Activated naive CD8-positive, alpha-beta T cell (primary cell): ENCODE results near the gene RSL1D1.
"Not testable (repeated sequence)": the region's sequence is repeated elsewhere in the genome, so short reads cannot be mapped to it uniquely, and the experiment has no call there.

Source experiments
- H3K27ac Mint-ChIP-seq: one replicate; pipeline ENCODE4 v1.8.0; 2021; ENCODE audit warnings: mixed read lengths
- H3K27me3 Mint-ChIP-seq: one replicate; pipeline ENCODE4 v1.8.0; 2021; ENCODE audit warnings: mixed read lengths
- H3K36me3 Mint-ChIP-seq: one replicate; pipeline ENCODE4 v1.8.0; 2021; ENCODE audit warnings: mixed read lengths
- H3K4me1 Mint-ChIP-seq: one replicate; pipeline ENCODE4 v1.8.0; 2021; ENCODE audit warnings: low read depth, mixed read lengths
- H3K4me3 Mint-ChIP-seq: one replicate; pipeline ENCODE4 v1.8.0; 2021; ENCODE audit warnings: mild to moderate bottlenecking, mixed read lengths
- H3K9me3 Mint-ChIP-seq: one replicate; pipeline ENCODE4 v1.8.0; 2021; ENCODE audit warnings: low read depth, mixed read lengths

RSL1D1 gene

DNA sequence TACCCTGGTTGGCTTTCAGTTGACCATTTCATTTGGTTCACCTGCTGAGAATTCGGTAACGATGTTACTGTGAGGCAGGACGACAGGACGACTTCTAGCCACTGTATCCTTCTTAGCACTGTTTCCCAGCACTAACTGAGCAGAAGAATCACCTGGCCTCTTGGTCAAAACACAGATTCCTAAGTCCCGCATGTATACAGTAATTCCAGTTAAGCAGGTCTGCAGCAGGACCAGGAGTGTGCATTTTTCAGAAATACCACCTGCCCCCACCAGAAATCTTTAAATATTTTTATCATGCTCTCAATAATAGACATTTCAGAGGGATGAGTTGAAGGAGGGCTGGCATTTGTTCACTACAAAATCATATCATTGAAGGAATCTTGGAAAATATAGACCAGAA, 22.6 kb downstream of the RSL1D1 start:
- H3K27ac Mint-ChIP-seq: no peak overlapping the region
- H3K4me1 Mint-ChIP-seq: no peaks in the 10 kb centered on the region
- H3K4me3 Mint-ChIP-seq: no peak overlapping the region
- no peaks in the 10 kb centered on the region for H3K36me3 Mint-ChIP-seq
- H3K27me3 Mint-ChIP-seq: no peaks in the 10 kb centered on the region
- no peaks in the 10 kb centered on the region for H3K9me3 Mint-ChIP-seq

DNA sequence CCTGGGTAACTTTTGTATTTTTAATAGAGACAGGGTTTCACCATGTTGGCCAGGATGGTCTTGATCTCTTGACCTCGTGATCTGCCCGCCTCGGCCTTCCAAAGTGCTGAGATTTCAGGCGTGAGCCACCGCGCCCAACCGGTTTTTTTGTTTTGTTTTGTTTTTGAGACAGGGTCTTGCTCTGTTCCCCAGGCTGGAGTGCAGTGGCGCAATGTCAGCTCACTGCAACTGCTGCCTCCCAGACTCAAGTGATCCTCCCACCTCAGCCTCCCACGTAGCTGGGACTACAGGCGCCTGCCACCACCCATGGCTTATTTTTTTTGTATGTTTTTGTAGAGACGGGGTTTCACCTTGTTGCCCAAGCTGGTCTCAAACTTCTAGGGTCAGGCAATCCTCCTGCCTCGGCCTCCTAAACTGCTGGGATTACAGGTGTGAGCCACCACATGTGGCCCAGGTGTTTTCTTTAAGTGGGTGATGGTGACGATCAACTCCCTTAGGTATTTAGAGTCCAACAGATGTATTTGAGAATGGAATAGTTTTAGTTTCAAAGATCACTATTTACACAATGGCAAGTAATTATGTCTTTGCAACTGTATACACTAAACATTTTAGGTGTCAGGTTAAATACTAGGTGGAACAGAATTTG, 25.7 kb downstream of the RSL1D1 start:
- not testable (repeated sequence) for H3K27ac Mint-ChIP-seq, H3K27me3 Mint-ChIP-seq, H3K4me1 Mint-ChIP-seq, H3K36me3 Mint-ChIP-seq, H3K4me3 Mint-ChIP-seq, H3K9me3 Mint-ChIP-seq

DNA sequence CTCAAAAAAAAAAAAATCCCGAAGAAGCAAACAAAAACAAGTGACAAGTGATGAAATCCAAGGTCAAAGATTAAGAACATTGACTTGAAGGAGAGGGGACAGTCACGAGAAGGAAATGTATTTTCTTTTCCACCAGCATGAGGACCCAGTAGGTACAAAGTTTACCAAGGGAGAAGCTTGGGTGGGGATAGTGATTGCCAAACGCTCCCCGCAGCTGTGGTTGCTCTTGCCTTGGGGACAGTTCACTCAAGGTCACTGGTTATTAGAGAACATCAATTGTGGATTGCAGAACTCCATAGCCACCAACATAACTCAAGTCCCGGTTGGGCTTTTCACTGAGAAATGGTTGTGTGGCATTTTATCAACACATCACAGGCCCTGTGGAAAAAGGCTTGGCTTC, 27.0 kb downstream of the RSL1D1 start:
- Mint-ChIP-seq H3K9me3 (no peaks in the 10 kb centered on the region), H3K27me3 (no peaks in the 10 kb centered on the region), H3K27ac (no peak overlapping the region)

DNA sequence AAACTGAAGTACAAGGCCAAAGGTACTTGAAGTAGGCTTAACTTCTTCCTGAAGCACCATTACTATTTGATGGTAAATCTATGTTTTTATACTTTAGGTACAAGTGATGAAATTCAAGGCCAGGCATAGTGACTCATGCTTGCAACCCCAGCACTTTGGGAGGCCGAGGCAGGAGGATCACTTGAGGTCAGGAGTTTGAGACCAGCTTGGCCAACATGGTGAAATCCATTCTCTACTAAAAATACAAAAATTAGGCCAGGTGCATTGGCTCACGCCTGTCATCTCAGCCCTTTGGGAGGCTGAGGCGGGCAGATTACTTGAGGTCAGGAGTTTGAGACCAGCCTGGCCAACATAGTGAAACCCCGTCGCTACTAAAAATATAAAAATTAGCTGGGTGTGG, 27.7 kb downstream of the RSL1D1 start:
- not testable (repeated sequence) for H3K36me3 Mint-ChIP-seq, H3K4me1 Mint-ChIP-seq, H3K27ac Mint-ChIP-seq, H3K9me3 Mint-ChIP-seq, H3K4me3 Mint-ChIP-seq, H3K27me3 Mint-ChIP-seq

More for the DNA sequence above, 27.0 kb downstream of the RSL1D1 start:
- Mint-ChIP-seq H3K4me1 (no peaks in the 10 kb centered on the region), H3K4me3 (no peak overlapping the region), H3K36me3 (no peaks in the 10 kb centered on the region)

DNA sequence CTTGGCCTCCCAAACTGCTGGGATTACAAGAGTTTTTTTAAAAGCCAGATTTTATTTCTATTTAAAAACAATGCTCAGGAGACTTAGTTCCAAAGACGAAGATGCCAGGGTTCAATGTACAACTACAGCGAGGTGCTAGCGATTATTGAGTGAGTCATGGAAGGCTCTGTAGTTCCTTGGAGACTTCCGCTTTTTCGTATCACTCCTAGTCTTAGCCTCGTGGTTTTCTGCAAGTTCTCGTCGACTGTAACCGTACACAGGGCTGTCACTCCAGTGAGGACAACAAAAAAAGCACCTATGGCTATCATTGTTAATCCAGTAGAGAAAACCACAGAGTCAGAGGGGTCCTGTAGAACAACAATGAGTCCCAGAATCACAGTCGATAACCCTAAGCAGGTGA, 31.5 kb downstream of the RSL1D1 start:
- Mint-ChIP-seq H3K27ac (no peak overlapping the region), H3K4me3 (no peak overlapping the region), H3K9me3 (no peaks in the 10 kb centered on the region), H3K36me3 (no peaks in the 10 kb centered on the region), H3K4me1 (no peaks in the 10 kb centered on the region), H3K27me3 (no peaks in the 10 kb centered on the region)

DNA sequence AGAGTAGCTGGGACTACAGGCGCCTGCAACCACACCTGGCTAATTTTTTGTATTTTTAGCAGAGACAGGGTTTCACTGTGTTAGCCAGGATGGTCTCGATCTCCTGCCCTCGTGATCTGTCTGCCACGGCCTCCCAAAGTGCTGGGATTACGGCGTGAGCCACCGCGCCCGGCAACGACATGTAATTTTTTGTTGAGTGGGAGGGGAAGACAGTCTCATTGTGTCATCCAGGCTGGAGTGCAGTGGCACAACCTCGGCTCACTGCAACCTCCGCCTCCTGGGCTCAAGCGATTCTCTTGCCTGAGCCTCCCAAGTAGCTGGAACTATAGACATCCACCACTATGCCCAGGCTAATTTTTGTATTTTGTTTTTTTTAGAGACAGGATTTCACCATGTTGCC, 32.4 kb downstream of the RSL1D1 start:
- H3K9me3 Mint-ChIP-seq, H3K27me3 Mint-ChIP-seq, H3K36me3 Mint-ChIP-seq, H3K4me3 Mint-ChIP-seq, H3K27ac Mint-ChIP-seq, H3K4me1 Mint-ChIP-seq: not testable (repeated sequence)

DNA sequence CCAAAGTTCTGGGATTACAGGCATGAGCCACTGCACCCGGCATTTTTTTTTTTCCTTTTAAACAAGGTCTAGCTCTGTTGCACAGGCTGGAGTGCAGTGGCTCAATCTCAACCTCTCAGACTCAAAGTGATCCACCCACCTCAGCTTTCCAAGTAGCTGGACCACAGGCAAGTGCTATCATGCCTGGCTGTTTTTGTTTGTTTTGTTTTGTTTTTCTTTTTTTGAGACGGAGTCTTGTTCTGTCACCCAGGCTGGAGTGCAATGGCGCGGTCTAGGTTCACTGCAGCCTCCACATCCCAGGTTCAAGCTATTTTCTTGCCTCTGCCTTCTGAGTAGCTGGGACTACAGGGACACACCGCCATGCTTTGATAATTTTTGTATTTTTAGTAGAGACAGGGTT, 35.2 kb downstream of the RSL1D1 start:
- no peaks in the 10 kb centered on the region for H3K36me3 Mint-ChIP-seq
- no peaks in the 10 kb centered on the region for H3K9me3 Mint-ChIP-seq
- no peak overlapping the region for H3K4me3 Mint-ChIP-seq
- H3K27ac Mint-ChIP-seq: no peak overlapping the region
- peaks cover 4% of the 10 kb centered on the region for H3K4me1 Mint-ChIP-seq
- H3K27me3 Mint-ChIP-seq: no peaks in the 10 kb centered on the region

DNA sequence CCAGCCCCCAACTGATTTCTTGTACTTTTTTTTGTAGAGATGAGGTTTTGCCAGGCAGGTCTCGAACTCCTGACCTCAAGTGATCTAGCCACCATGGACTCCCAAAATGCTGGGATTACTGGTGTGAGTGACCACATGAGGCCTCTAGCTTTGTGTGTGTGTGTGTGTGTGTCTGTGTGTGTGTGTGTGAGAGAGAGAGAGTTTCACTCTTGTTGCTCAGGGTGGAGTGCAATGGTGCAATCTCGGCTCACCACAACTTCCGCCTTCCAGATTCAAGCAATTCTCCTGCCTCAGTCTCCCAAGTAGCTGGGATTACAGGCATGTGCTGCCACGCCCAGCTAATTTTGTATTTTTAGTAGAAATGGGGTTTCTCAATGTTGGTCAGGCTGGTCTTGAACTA, 36.5 kb downstream of the RSL1D1 start:
- H3K27ac Mint-ChIP-seq, H3K4me3 Mint-ChIP-seq, H3K9me3 Mint-ChIP-seq, H3K36me3 Mint-ChIP-seq, H3K27me3 Mint-ChIP-seq: not testable (repeated sequence)
- peaks cover 12% of the 10 kb centered on the region for H3K4me1 Mint-ChIP-seq

DNA sequence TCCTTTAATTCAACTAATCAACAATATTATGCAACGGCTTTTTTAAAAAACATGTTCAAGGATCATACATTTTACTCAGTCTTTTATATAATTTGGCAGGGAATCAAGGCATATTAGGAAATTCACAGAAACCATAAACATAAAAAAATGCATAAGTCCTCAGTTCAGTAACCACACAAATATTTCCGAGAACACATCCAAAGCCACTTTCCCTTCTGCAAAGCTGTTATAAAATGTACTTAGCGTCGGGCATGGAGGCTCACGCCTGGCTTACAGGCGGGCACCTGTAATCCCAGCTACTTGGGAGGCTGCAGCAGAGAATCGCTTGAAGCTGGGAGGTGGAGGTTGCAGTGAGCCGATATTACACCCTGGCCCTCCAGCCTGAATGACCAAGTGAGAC, 44.6 kb downstream of the RSL1D1 start:
- H3K4me3 Mint-ChIP-seq: no peak overlapping the region
- no peaks in the 10 kb centered on the region for H3K9me3 Mint-ChIP-seq
- peaks cover 11% of the 10 kb centered on the region for H3K4me1 Mint-ChIP-seq
- no peaks in the 10 kb centered on the region for H3K27me3 Mint-ChIP-seq
- no peaks in the 10 kb centered on the region for H3K36me3 Mint-ChIP-seq
- H3K27ac Mint-ChIP-seq: no peak overlapping the region

DNA sequence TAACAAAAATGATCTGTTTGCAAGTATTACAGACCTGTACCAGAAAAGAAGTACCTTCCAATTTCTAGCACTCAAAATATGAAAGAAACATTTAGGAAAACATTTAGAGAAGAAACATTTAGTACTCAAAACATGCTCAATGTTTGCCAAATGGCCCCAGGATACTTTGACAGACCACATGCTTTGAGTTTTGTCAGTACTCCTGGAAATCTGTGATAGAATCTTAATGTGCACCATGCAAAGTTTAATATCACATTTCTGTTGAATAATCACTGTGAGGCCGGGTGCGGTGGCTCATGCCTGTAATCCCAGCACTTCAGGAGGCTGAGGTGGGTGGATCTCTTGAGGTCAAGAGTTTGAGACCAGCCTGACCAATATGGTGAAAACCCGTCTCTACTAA, 45.8 kb downstream of the RSL1D1 start:
- Mint-ChIP-seq H3K9me3 (no peaks in the 10 kb centered on the region), H3K27me3 (no peaks in the 10 kb centered on the region), H3K36me3 (no peaks in the 10 kb centered on the region)

DNA sequence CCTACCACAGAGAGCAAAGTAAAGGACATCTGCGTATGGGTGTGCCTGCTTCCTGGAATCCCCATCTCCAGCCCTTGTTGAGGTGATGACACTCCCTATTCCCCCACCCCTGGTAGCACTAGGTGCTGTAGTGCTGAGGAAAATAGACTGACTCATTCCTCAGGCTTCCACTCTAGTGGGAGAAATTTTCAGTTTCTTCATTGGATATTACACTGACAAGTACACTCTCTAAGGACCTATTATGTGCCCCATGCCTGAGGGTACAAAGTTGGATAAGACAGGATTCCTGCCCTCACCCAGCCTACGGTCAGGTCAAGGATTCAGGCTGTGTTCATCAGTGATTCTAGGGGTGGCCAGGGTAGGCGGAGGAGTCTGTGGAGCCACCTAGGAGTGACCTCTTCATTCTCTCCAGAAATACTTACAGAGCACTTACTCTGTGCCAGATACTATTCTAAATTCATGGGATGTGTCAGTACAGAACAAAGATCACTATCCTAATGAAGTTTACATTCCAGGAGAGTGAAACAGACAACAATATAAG, 49.8 kb downstream of the RSL1D1 start:
- H3K27me3 Mint-ChIP-seq: no peaks in the 10 kb centered on the region
- H3K4me3 Mint-ChIP-seq: no peak overlapping the region
- no peaks in the 10 kb centered on the region for H3K36me3 Mint-ChIP-seq
- peak overlapping the region; percentile 3 for H3K27ac Mint-ChIP-seq
- no peaks in the 10 kb centered on the region for H3K9me3 Mint-ChIP-seq
- H3K4me1 Mint-ChIP-seq: peaks cover 36% of the 10 kb centered on the region

More for the DNA sequence above, 45.8 kb downstream of the RSL1D1 start:
- H3K27ac Mint-ChIP-seq: no peak overlapping the region
- no peak overlapping the region for H3K4me3 Mint-ChIP-seq
- peaks cover 16% of the 10 kb centered on the region for H3K4me1 Mint-ChIP-seq

DNA sequence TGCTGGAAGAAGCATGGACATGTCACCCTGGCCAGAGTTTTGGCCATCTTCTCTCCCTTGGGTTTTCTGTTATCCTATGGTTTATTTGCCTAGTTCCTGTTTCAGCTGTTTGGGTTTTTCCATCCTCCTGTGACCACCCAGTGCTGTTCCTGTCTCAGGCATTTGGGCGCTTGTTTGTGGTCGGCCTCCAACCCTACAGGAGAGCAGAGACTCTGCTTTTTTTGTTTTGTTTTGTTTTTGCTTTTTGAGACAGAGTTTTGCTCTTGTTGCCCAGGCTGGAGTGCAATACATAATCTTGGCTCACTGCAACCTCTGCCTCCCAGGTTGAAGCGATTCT, 51.0 kb downstream of the RSL1D1 start:
- Mint-ChIP-seq H3K36me3 (no peaks in the 10 kb centered on the region), H3K27ac (peak overlapping the region; percentile 54), H3K9me3 (no peaks in the 10 kb centered on the region), H3K4me1 (peaks cover 44% of the 10 kb centered on the region), H3K27me3 (no peaks in the 10 kb centered on the region), H3K4me3 (peak overlapping the region; percentile 94)

DNA sequence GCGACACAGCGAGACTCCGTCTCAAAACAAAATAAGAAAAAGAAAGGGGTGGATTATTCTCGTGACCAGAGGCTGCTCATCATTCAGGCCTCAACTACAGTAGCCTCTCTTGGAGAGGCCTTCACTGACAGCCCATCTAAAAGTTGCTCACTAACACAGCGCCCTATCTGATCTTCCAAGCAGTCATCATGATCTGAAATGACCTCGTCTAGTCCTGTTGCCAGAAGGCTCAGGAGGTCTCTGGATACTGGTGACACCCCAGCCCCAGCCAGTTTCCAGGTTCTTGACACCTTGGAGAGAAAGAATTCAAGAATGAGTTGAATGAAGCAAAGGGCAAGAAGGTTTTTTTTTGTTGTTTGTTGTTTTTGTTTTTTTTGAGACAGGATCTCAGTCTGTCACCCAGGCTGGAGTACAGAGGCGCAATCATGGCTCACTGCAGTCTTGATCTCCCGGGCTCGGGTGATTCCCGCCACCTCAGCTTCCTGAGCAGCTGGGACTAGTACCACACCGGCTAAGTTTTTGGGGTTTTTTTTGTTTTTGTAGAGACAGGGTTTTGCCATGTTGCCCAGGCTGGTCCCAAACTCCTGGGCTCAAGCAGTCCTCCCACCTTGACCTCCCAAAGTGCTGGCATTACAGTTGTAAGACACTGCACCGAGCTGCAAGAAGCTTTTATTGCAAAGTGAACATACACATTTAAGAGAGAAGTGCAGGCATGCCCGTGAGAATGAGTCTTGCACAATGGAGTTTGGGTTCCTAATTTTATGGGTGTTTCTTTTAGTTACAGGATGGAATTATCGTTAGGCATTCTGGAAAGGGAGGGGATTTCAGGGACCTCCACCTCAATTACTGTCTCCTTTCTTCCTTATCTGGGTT, 51.6 kb downstream of the RSL1D1 start:
- Mint-ChIP-seq H3K27ac (peak overlapping the region; percentile 54), H3K9me3 (no peaks in the 10 kb centered on the region), H3K4me3 (peak overlapping the region; percentile 94), H3K4me1 (peaks cover 49% of the 10 kb centered on the region), H3K36me3 (no peaks in the 10 kb centered on the region), H3K27me3 (no peaks in the 10 kb centered on the region)

DNA sequence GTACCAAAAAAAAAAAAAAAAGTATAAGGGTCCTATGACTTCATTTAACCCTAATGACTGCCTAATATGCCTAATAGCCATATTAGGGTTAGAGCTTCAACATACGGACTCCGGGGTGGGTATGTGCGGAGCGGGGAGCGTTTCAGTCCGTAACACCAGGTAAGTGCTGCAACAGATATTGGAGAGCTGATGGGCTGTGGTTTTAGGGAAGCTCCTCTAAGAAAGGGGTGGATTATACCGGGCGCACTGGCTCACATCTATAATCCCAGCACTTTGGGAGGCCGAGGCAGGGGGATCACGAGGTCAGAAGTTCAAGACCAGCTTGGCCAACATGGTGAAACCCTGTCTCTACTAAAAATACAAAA, 52.3 kb downstream of the RSL1D1 start:
- peak overlapping the region; percentile 94 for H3K4me3 Mint-ChIP-seq
- H3K9me3 Mint-ChIP-seq: no peaks in the 10 kb centered on the region
- peaks cover 57% of the 10 kb centered on the region for H3K4me1 Mint-ChIP-seq
- H3K27me3 Mint-ChIP-seq: no peaks in the 10 kb centered on the region
- H3K27ac Mint-ChIP-seq: peak overlapping the region; percentile 94
- no peaks in the 10 kb centered on the region for H3K36me3 Mint-ChIP-seq

DNA sequence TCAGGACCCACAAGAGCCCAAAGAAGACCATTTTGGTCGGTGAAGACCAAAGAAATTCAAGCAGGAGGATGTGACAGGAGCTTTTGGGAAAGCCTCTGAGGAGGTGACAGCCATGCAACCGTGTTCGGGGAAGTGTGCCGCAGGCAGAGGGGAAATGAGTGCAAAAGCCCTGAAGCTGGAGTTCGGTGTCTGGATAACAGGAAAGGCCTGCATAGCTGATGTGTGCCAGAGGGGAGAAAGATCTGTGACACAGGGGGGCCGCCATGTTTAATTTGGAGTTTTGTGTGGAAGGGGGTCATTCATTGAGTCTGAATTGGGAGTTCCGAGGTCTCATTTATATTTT, 53.4 kb downstream of the RSL1D1 start:
- peaks cover 67% of the 10 kb centered on the region for H3K4me1 Mint-ChIP-seq
- peak overlapping the region; percentile 94 for H3K27ac Mint-ChIP-seq
- H3K4me3 Mint-ChIP-seq: peak overlapping the region; percentile 94
- no peaks in the 10 kb centered on the region for H3K9me3 Mint-ChIP-seq
- H3K27me3 Mint-ChIP-seq: no peaks in the 10 kb centered on the region
- no peaks in the 10 kb centered on the region for H3K36me3 Mint-ChIP-seq
